Measurements from ENCODE around the gene PLAAT3.
A peak's percentile ranks its signal among the peaks of the same experiment; 100 is the strongest.
"Not testable (repeated sequence)": the region's sequence is repeated elsewhere in the genome, so short reads cannot be mapped to it uniquely, and the experiment has no call there.

Gene PLAAT3

GRCh38 chr11:63608353-63609345, 5.6 kb downstream of the PLAAT3 start:
- no peak for DNase-seq

GRCh38 chr11:63603180-63603518, 11.1 kb downstream of the PLAAT3 start:
- DNase-seq = no peak

GRCh38 chr11:63602290-63603179, 11.7 kb downstream of the PLAAT3 start:
- not testable (repeated sequence) for DNase-seq

- DNase-seq = no peak
Observed at GRCh38 chr11:63599211-63600122, 14.8 kb downstream of the PLAAT3 start.

GRCh38 chr11:63598556-63598955, 15.7 kb downstream of the PLAAT3 start:
- no peak for DNase-seq

- DNase-seq = no peak
Observed at GRCh38 chr11:63595296-63595695, 18.9 kb downstream of the PLAAT3 start.

- DNase-seq = no peak
Observed at GRCh38 chr11:63592975-63593395, 21.2 kb downstream of the PLAAT3 start.

GRCh38 chr11:63590024-63590788, 24.0 kb downstream of the PLAAT3 start:
- no peak for DNase-seq

GRCh38 chr11:63589000-63589399, 25.2 kb downstream of the PLAAT3 start:
- no peak for DNase-seq

- DNase-seq = no peak
Observed at GRCh38 chr11:63586451-63587166, 27.6 kb downstream of the PLAAT3 start.

- no peak for DNase-seq
Observed at GRCh38 chr11:63583357-63583677, 30.9 kb downstream of the PLAAT3 start.

- DNase-seq = not testable (repeated sequence)
Observed at GRCh38 chr11:63581224-63581623, 33.0 kb downstream of the PLAAT3 start.

- DNase-seq = not testable (repeated sequence)
Observed at GRCh38 chr11:63578882-63579281, 35.4 kb downstream of the PLAAT3 start.

GRCh38 chr11:63574856-63575602, 39.2 kb downstream of the PLAAT3 start:
- no peak for DNase-seq

GRCh38 chr11:63573881-63574855, 40.1 kb downstream of the PLAAT3 start:
- DNase-seq = peak; percentile 59

GRCh38 chr11:63572026-63572688, 42.1 kb downstream of the PLAAT3 start:
- no peak for DNase-seq

- DNase-seq = no peak
Observed at GRCh38 chr11:63569570-63569969, 44.7 kb downstream of the PLAAT3 start.

GRCh38 chr11:63567044-63567840, 47.0 kb downstream of the PLAAT3 start:
- DNase-seq = no peak
